Smooth muscle cell (in vitro differentiated cells): ENCODE measurements around the gene CES3. TPM values are rescaled to one million over a fixed set of nuclear protein-coding genes. Genes with fewer than 3 reads are reported as not detected.

Source experiments
- DNase-seq: peaks from one replicate; lab custom pipeline; 2025; ENCODE audit not compliant: unreplicated experiment; lab: John Stamatoyannopoulos, UW
- H2AFZ ChIP-seq: fragments of 200-600 bp; sonication (generic); 2 replicates; pipeline ENCODE4 v1.6.0; 2016; ENCODE audit warnings: antibody characterized with exemption, low read depth, mild to moderate bottlenecking
- H3F3A ChIP-seq: fragments of 200-600 bp; sonication (generic); 2 replicates; pipeline ENCODE4 v1.6.0; 2017; ENCODE audit warnings: antibody characterized with exemption, low read depth
- H3K27ac ChIP-seq: fragments of 200-600 bp; sonication (generic); 2 replicates; pipeline ENCODE4 v1.5.1; 2016; ENCODE audit warnings: low read depth, mild to moderate bottlenecking
- H3K27me3 ChIP-seq: fragments of 200-600 bp; sonication (generic); 2 replicates; pipeline ENCODE4 v1.6.1; 2016; ENCODE audit warnings: low read depth, mild to moderate bottlenecking
- H3K36me3 ChIP-seq: fragments of 200-600 bp; sonication (generic); 2 replicates; pipeline ENCODE4 v1.5.1; 2016; ENCODE audit warnings: low read depth
- H3K4me1 ChIP-seq: fragments of 200-600 bp; sonication (generic); 2 replicates; pipeline ENCODE4 v1.5.1; 2016; ENCODE audit warnings: low read depth
- H3K4me2 ChIP-seq: fragments of 200-600 bp; sonication (generic); 2 replicates; pipeline ENCODE4 v1.6.0; 2016; ENCODE audit warnings: mild to moderate bottlenecking
- H3K4me3 ChIP-seq: fragments of 200-600 bp; sonication (generic); 2 replicates; pipeline ENCODE4 v1.5.1; 2016; ENCODE audit warnings: mild to moderate bottlenecking
- H3K79me2 ChIP-seq: fragments of 200-600 bp; sonication (generic); 2 replicates; pipeline ENCODE4 v1.6.0; 2016; ENCODE audit warnings: low read depth, mild to moderate bottlenecking
- H3K9ac ChIP-seq: fragments of 200-600 bp; sonication (generic); 2 replicates; pipeline ENCODE4 v1.6.0; 2016; ENCODE audit warnings: low read depth
- H3K9me3 ChIP-seq: fragments of 200-600 bp; sonication (generic); replicated peaks from 2 replicates; pipeline ENCODE4 v1.5.1; 2016; ENCODE audit warnings: low read depth
- H4K20me1 ChIP-seq: fragments of 200-600 bp; sonication (generic); 2 replicates; pipeline ENCODE4 v1.6.0; 2016; ENCODE audit warnings: low read depth
- WGBS: methylation state at CpG from one replicate; pipeline ENCODE4 v1.1.7; 2016; ENCODE audit warnings: low lambda C conversion rate; 5-methylcytosine and 5-hydroxymethylcytosine counted together
- polyA plus RNA-seq: library from polyadenylated mRNA; unstranded; fragments of >200 nt; fragmentation: Nextera tagmentation; extraction: Ambion mirVana; gene quantifications from 2 replicates; pipeline ENCODE4 v1.2.1, GENCODE V29; 2016
- total RNA-seq: library from RNA; depleted of rRNA; stranded (reverse); fragments of >200 nt; gene quantifications from 2 replicates; pipeline ENCODE4 v1.2.3, GENCODE V29; 2014
- TF ChIP-seq, protein P1 (sequence below): fragments of 200-600 bp; sonication (generic); IDR thresholded peaks from 2 replicates; pipeline ENCODE4 v1.5.1; 2017; ENCODE audit warnings: borderline replicate concordance, mild to moderate bottlenecking, antibody characterized with exemption; ENCODE audit not compliant: insufficient read depth, poor library complexity, severe bottlenecking

The CES3 gene
- total and polyA plus RNA-seq, 2 experiments from 2014 or later, result 0.22 TPM; not detected in 1

DNA sequence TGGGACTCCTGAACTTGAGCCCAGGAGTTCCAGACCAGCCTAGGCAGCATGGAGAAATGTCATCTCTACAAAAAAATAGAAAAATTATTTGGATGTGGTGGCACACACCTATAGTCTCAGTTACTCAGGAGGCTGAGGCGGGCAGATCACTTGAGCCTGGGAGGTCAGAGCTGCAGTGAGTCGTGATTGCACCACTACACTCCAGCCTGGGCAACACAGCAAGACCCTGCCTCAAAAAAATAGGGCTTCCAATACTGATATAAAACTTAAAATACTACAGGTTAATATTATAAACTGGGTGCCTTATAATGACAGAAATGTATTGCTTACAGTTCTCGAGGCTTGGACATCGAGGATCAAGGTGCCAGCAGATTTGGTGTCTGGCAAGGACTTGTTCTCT, 15.1 kb upstream of the CES3 start:
- WGBS, result 94% methylated on average over 4 of the region's 4 CpGs

DNA sequence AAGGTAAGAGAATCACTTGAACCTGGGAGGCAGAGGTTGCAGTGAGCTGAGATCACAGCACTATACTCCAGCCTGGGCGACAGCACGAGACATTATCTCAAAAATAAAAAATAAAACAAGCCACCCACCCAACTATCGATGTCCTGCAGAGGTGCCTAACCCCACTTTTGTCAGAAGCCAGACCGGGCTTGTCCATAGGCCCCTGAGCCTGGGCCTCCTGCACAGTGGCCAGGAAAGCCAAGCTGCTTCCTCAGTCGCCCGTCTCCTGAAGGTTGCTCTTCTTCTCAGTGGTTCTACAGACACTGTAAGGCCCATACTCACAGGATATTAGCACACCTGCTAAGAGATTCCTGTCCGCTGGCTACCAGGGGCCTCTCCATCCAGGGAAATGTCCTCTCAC, 14.5 kb upstream of the CES3 start:
- Histone ChIP-seq H3K9me3 (no peaks in the 10 kb centered on the region), H3F3A (peaks cover 2% of the 10 kb centered on the region), H3K27me3 (peaks cover 20% of the 10 kb centered on the region), H2AFZ (no peak overlapping the region), H3K27ac (no peak overlapping the region), H3K9ac (no peak overlapping the region), H3K4me2 (no peak overlapping the region), H3K4me3 (no peak overlapping the region), H3K4me1 (no peaks in the 10 kb centered on the region), H4K20me1 (no peaks in the 10 kb centered on the region), H3K36me3 (no peaks in the 10 kb centered on the region), H3K79me2 (no peaks in the 10 kb centered on the region)
- no peak for DNase-seq
- TF ChIP-seq, protein P1, sequence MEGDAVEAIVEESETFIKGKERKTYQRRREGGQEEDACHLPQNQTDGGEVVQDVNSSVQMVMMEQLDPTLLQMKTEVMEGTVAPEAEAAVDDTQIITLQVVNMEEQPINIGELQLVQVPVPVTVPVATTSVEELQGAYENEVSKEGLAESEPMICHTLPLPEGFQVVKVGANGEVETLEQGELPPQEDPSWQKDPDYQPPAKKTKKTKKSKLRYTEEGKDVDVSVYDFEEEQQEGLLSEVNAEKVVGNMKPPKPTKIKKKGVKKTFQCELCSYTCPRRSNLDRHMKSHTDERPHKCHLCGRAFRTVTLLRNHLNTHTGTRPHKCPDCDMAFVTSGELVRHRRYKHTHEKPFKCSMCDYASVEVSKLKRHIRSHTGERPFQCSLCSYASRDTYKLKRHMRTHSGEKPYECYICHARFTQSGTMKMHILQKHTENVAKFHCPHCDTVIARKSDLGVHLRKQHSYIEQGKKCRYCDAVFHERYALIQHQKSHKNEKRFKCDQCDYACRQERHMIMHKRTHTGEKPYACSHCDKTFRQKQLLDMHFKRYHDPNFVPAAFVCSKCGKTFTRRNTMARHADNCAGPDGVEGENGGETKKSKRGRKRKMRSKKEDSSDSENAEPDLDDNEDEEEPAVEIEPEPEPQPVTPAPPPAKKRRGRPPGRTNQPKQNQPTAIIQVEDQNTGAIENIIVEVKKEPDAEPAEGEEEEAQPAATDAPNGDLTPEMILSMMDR, result no peak
- 95% methylated on average over 7 of the region's 7 CpGs for WGBS

More for the DNA sequence above, 15.1 kb upstream of the CES3 start:
- TF ChIP-seq, protein P1, result no peak
- H3K9ac ChIP-seq, result no peak overlapping the region
- no peak for DNase-seq
- no peaks in the 10 kb centered on the region for H3K79me2 ChIP-seq
- no peak overlapping the region for H3K4me2 ChIP-seq
- no peak overlapping the region for H2AFZ ChIP-seq
- H3K4me3 ChIP-seq, result no peak overlapping the region
- peaks cover 2% of the 10 kb centered on the region for H3F3A ChIP-seq
- peaks cover 20% of the 10 kb centered on the region for H3K27me3 ChIP-seq
- H3K9me3 ChIP-seq, result no peaks in the 10 kb centered on the region
- no peaks in the 10 kb centered on the region for H4K20me1 ChIP-seq
- no peak overlapping the region for H3K27ac ChIP-seq
- H3K36me3 ChIP-seq, result no peaks in the 10 kb centered on the region
- no peaks in the 10 kb centered on the region for H3K4me1 ChIP-seq

DNA sequence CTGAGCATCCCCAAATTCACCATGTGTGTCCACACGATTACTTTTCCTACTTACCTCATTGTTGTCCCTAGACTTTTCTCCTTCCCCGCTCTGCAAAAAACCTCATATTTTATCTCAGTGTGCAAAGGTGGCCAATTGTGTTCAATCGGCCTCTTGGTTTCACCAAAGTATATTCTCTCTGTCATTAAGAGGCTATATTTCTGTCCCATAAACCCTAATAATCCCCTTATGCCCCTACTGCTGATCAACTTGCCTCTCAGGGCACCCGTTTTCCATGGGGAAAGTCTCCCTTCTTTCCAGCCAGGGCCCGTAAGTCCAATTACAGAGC, 14.1 kb upstream of the CES3 start:
- 59% methylated on average over 5 of the region's 5 CpGs for WGBS
- no peak overlapping the region for H3K4me2 ChIP-seq
- no peaks in the 10 kb centered on the region for H3K36me3 ChIP-seq
- TF ChIP-seq, protein P1, result no peak
- H3K27me3 ChIP-seq, result peaks cover 20% of the 10 kb centered on the region
- DNase-seq, result no peak
- H3K4me1 ChIP-seq, result no peaks in the 10 kb centered on the region
- no peaks in the 10 kb centered on the region for H3K9me3 ChIP-seq
- no peak overlapping the region for H3K27ac ChIP-seq
- no peaks in the 10 kb centered on the region for H4K20me1 ChIP-seq
- H3F3A ChIP-seq, result peaks cover 2% of the 10 kb centered on the region
- no peak overlapping the region for H2AFZ ChIP-seq
- H3K79me2 ChIP-seq, result no peaks in the 10 kb centered on the region
- H3K9ac ChIP-seq, result no peak overlapping the region
- no peak overlapping the region for H3K4me3 ChIP-seq

DNA sequence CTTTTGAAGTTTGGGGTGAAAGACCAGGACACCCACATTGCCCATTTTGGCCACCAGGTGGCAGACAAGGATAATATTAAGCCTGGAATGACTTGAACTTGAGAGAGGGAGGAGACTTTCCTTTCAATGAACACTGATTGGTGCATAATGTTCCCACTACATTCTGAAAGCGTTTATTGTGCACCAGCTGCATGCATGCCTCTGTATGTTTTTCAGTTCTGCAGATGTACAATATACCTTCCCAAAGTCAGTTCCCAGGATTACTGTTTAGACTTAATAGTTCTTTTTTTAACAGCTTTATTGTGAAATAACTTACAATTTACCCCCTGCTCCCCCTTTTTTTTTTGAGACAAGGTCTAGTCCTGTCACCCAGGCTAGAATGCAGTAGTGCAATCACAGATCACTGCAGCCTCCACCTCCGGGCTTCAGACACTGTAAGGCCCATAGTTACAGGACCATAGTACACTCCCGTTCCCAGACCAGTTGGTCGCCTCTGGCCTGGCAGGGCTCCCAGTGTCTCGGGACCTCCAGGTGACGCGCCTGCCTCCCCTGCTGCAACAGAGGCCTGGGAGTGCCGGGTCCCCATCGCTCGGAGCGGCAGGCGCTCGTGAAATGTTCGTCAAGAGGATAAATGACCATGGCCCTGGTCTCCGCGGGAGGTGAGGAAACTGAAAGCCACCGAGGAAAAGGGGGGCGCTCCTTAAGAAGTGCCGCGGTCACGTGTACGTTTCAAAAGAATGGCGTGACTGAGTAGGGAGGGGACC, 13.6 kb upstream of the CES3 start:
- H3K27ac ChIP-seq, result no peak overlapping the region
- H3K36me3 ChIP-seq, result no peaks in the 10 kb centered on the region
- no peaks in the 10 kb centered on the region for H3K4me1 ChIP-seq
- no peaks in the 10 kb centered on the region for H3K79me2 ChIP-seq
- WGBS, result 39% methylated on average over 23 of the region's 23 CpGs
- H3K4me2 ChIP-seq, result peak overlapping the region; percentile 85
- TF ChIP-seq, protein P1, result peak; percentile 94
- peak overlapping the region; percentile 48 for H3K4me3 ChIP-seq
- peaks cover 2% of the 10 kb centered on the region for H3F3A ChIP-seq
- no peak overlapping the region for H2AFZ ChIP-seq
- peak; percentile 37 for DNase-seq
- peaks cover 20% of the 10 kb centered on the region for H3K27me3 ChIP-seq
- no peaks in the 10 kb centered on the region for H3K9me3 ChIP-seq
- no peaks in the 10 kb centered on the region for H4K20me1 ChIP-seq
- H3K9ac ChIP-seq, result no peak overlapping the region
